K562 (cell line): ENCODE measurements around the gene ERAP2. TPM values are rescaled to one million over a fixed set of nuclear protein-coding genes. Genes with fewer than 3 reads are reported as not detected.

Source experiments
- HLTF ChIP-seq: fragments of 450-650 bp; IDR thresholded peaks from 2 replicates; pipeline ENCODE4 v1.6.1; 2016
- SMARCC2 ChIP-seq: fragments of 450-650 bp; IDR thresholded peaks from 2 replicates; pipeline ENCODE4 v1.6.1; 2017; ENCODE audit warnings: antibody characterized with exemption, moderate library complexity, mild to moderate bottlenecking, low read depth
- SMARCE1 ChIP-seq: fragments of 450-650 bp; IDR thresholded peaks from 2 replicates; pipeline ENCODE4 v1.7.1; 2016; ENCODE audit warnings: mild to moderate bottlenecking
- SNRNP70 ChIP-seq: fragments of 200-400 bp; formaldehyde crosslinking; optimal IDR thresholded peaks from 2 replicates; pipeline ENCODE3; 2017; ENCODE audit warnings: low read depth, low read length
- ZNF124 ChIP-seq: sonication (generic); formaldehyde crosslinking; IDR thresholded peaks from 2 replicates; pipeline ENCODE4 v1.8.1; 2022; ENCODE audit warnings: missing genetic modification reagents
- ZNF512 ChIP-seq: IDR thresholded peaks from 2 replicates; pipeline ENCODE4 v1.6.1; 2016; ENCODE audit warnings: missing genetic modification characterization, missing compliant biosample characterization
- polyA plus RNA-seq, 8 experiments: library from polyadenylated mRNA; depleted of rRNA in 4 of 8; stranded (reverse) in 5 of 8; unstranded in 3 of 8; fragments of >200 nt; fragmentation: Nextera tagmentation in 2 of 8; fragmentation: Illumina TruSeq in 1 of 8; extraction: Ambion mirVana in 2 of 8; extraction: Trizol in 1 of 8; gene quantifications; 2 replicates each; pipeline versions ENCODE4 v1.2.1 to v1.2.3, GENCODE V29; 2011 to 2014; ENCODE audit warnings: inconsistent platforms in 1 of 8, missing spikeins in 1 of 8
- total RNA-seq, 7 experiments: library from RNA; depleted of rRNA in 6 of 7; stranded (reverse); fragments of >200 nt in 6 of 7; fragmentation: Illumina TruSeq in 2 of 7; extraction: Trizol in 2 of 7; gene quantifications; 2 replicates each; pipeline versions ENCODE4 v1.2.1 to v1.2.3, GENCODE V29; 2011 to 2021; ENCODE audit warnings: low replicate concordance in 1 of 7
- TF ChIP-seq, protein P1 (sequence below): fragments of 450-650 bp; IDR thresholded peaks from 2 replicates; pipeline ENCODE4 v1.6.1; 2016; ENCODE audit warnings: missing biosample characterization, missing genetic modification characterization
- TF ChIP-seq, protein P2 (sequence below): sonication (generic); formaldehyde crosslinking; IDR thresholded peaks from 2 replicates; pipeline ENCODE4 v1.8.0; 2022; ENCODE audit warnings: mild to moderate bottlenecking, missing genetic modification reagents

Gene ERAP2
- total and polyA plus RNA-seq, 9 of the 15 experiments (the other 6 are each of a cell fraction or from before 2014, with no cell fraction given), result 0.93 to 4.0 (median 2.1) TPM

DNA sequence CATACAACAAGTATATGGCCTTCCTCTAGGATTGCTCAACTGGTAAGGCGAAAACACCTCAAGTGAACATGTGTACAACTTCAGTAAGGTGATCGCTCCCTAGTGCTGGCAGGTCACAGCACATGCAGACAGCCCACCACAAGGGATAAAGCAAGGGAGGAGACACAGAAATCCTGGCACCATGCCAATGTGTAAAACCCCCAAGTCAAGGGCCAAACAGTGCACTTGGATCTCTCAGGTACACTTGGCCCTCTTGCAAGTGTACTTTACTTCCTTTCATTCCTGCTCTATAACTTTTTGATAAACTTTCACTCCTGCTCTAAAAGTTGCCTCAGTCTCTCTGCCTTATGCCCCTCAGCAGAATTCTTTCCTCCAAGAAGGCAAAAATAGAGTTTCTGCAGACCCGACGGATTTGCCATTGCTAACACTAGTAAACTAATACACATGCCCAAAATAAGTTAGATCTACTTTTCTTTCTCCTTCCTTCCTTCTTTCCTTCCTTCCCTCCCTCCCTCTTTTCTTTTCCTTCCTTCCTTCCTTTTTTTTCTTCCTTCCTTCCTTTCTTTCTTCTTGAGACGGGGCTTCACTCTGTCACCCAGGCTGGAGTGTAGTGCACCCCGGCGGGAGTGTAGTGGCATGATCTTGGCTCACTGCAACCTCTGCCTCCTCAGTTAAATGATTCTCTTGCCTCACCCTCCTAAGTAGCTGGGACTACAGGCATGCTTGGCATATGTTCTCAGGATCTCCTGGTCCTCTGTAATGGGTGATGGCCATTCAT is 52.8 kb downstream of the ERAP2 start (continued):
- TF ChIP-seq, protein P1, sequence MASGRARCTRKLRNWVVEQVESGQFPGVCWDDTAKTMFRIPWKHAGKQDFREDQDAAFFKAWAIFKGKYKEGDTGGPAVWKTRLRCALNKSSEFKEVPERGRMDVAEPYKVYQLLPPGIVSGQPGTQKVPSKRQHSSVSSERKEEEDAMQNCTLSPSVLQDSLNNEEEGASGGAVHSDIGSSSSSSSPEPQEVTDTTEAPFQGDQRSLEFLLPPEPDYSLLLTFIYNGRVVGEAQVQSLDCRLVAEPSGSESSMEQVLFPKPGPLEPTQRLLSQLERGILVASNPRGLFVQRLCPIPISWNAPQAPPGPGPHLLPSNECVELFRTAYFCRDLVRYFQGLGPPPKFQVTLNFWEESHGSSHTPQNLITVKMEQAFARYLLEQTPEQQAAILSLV (tag), result no peak
- TF ChIP-seq SMARCC2 (no peak), SMARCE1 (no peak), SNRNP70 (no peak), ZNF512 (tag) (peak; percentile 87), ZNF124 (CRISPR knock-in tag) (no peak), HLTF (0 out of 2 replicates have a peak, but pooled peaks have one; percentile 71)
- TF ChIP-seq, protein P2, sequence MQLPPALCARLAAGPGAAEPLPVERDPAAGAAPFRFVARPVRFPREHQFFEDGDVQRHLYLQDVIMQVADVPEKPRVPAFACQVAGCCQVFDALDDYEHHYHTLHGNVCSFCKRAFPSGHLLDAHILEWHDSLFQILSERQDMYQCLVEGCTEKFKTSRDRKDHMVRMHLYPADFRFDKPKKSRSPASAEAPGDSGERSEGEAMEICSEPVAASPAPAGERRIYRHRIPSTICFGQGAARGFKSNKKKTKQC (CRISPR knock-in tag), result no peak
